GM12891 (cell line): Measurements from ENCODE around the gene C4orf50.

Experiments
- PAX5 ChIP-seq: IDR thresholded peaks from 2 replicates; pipeline ENCODE4 v1.6.1; 2011; ENCODE audit warnings: low read length, moderate library complexity, mild to moderate bottlenecking; ENCODE audit not compliant: insufficient read depth, severe bottlenecking
- POLR2A ChIP-seq: IDR thresholded peaks from 2 replicates; pipeline ENCODE4 v1.6.1; 2011; ENCODE audit warnings: low read depth, low read length, control low read depth
- POLR2AphosphoS5 ChIP-seq: IDR thresholded peaks from 2 replicates; pipeline ENCODE4 v1.6.1; 2011; ENCODE audit warnings: low read depth, low read length, control low read depth
- POU2F2 ChIP-seq: IDR thresholded peaks from 2 replicates; pipeline ENCODE4 v1.6.1; 2011; ENCODE audit warnings: low read depth, mild to moderate bottlenecking, control low read depth, low read length, moderate library complexity
- SPI1 ChIP-seq: IDR thresholded peaks from 2 replicates; pipeline ENCODE4 v1.6.1; 2011; ENCODE audit warnings: low read depth, low read length, control low read depth
- TAF1 ChIP-seq: IDR thresholded peaks from 2 replicates; pipeline ENCODE4 v1.6.1; 2011; ENCODE audit warnings: low read depth, low read length, control low read depth

DNA sequence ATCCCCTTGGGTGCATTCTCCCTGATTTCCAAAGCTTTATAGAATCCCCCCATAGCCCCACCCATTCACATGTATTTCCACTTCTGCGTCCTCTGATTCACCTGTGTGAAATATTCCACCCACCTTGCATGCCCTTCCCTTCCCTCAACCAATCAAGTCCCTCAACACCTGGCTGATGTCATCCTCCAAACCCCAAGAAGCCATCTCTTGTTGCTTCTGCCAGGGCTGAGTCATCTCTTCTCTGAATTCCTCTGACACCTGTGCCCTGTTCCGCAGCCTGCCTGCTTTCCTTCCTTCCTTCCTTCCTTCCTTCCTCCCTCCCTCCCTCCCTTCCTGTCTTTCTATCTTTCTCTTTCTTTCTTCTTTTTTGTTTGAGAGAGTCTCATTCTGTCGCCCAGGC is 135.3 kb downstream of the C4orf50 start:
- TF ChIP-seq POLR2AphosphoS5 (no peak), TAF1 (no peak), POLR2A (no peak), SPI1 (no peak), PAX5 (no peak), POU2F2 (no peak)
